H4 (cell line): Measurements from ENCODE around the gene ZCCHC17. TPM values are rescaled to one million over a fixed set of nuclear protein-coding genes. Genes with fewer than 3 reads are reported as not detected.
A peak's percentile ranks its signal among the peaks of the same experiment; 100 is the strongest.

Experiments used
- DNase-seq: peaks from one replicate; pipeline ENCODE4 v3.0.0-alpha.2; 2015; ENCODE audit warnings: low spot score
- total RNA-seq: library from RNA; depleted of rRNA; stranded (reverse); fragments of >200 nt; shearing (Covaris generic); gene quantifications from 2 replicates; pipeline ENCODE4 v1.2.3, GENCODE V29; 2014

Gene ZCCHC17
- total RNA-seq, 1 experiment from 2014 or later = 50.2 TPM

- DNase-seq = no peak
Measured at GRCh38 chr1:31393463-31393862, 96.6 kb downstream of the ZCCHC17 start.

GRCh38 chr1:31394584-31395193 lies 97.9 kb downstream of the ZCCHC17 start:
- DNase-seq = peak; percentile 68

- DNase-seq = no peak
Measured at GRCh38 chr1:31396633-31397351, 100.0 kb downstream of the ZCCHC17 start.

GRCh38 chr1:31397360-31398095 lies 100.7 kb downstream of the ZCCHC17 start:
- no peak for DNase-seq

- no peak for DNase-seq
Measured at GRCh38 chr1:31398246-31398645, 101.4 kb downstream of the ZCCHC17 start.

GRCh38 chr1:31399976-31400375 lies 103.1 kb downstream of the ZCCHC17 start:
- no peak for DNase-seq

GRCh38 chr1:31400393-31400792 lies 103.6 kb downstream of the ZCCHC17 start:
- no peak for DNase-seq

GRCh38 chr1:31401241-31401640 lies 104.4 kb downstream of the ZCCHC17 start:
- no peak for DNase-seq

- DNase-seq = no peak
Measured at GRCh38 chr1:31405578-31406245, 108.9 kb downstream of the ZCCHC17 start.

GRCh38 chr1:31407029-31407626 lies 110.3 kb downstream of the ZCCHC17 start:
- DNase-seq = no peak

- no peak for DNase-seq
Measured at GRCh38 chr1:31408788-31409318, 112.0 kb downstream of the ZCCHC17 start.

GRCh38 chr1:31409946-31410858 lies 113.4 kb downstream of the ZCCHC17 start:
- DNase-seq = no peak

- DNase-seq = no peak
Measured at GRCh38 chr1:31410871-31411270, 114.0 kb downstream of the ZCCHC17 start.

GRCh38 chr1:31412205-31412604 lies 115.4 kb downstream of the ZCCHC17 start:
- no peak for DNase-seq

GRCh38 chr1:31412732-31413404 lies 116.0 kb downstream of the ZCCHC17 start, which contains the start of gene SERINC2:
SERINC2 (plus strand) TSS chr1:31413213; CDS start chr1:31413266, 53 bp downstream.
- no peak for DNase-seq

- peak; percentile 25 for DNase-seq
Measured at GRCh38 chr1:31413405-31414001, 116.7 kb downstream of the ZCCHC17 start.
